HCT116 (cell line): ENCODE results near the gene OR10V1. TPM values are rescaled to one million over a fixed set of nuclear protein-coding genes. Genes with fewer than 3 reads are reported as not detected.

Source experiments
- ATAC-seq: fragments of 200-7000 bp; cut with Tn5 transposase; 2 replicates; pipeline ENCODE4 v1.9.1; 2020; ENCODE audit warnings: mild to moderate bottlenecking, moderate library complexity
- BruUV-seq: library from RNA; stranded (reverse); fragments of 400-500 nt; replicated peaks from 2 replicates; lab custom pipeline; 2021; lab: Mats Ljungman, UMichigan
- CTCF ChIA-PET: fragments of 300-600 bp; sonication (Branson Sonifier 250); formaldehyde crosslinking; loops from one replicate; lab custom pipeline; 2021; ENCODE audit warnings: antibody characterized with exemption; lab: Charles Lee
- POLR2A ChIA-PET: fragments of 300-600, 350-600 bp; sonication (Branson Sonifier 250); formaldehyde crosslinking; loops from one replicate; lab custom pipeline; 2021; ENCODE audit warnings: antibody characterized with exemption; lab: Charles Lee
- RAD21 ChIA-PET, 2 experiments: fragments of 300-600 bp; sonication (Branson Sonifier 250); formaldehyde crosslinking; loops; one replicate each; lab custom pipeline; 2023; ENCODE audit warnings: low total read pairs in 2 of 2; ENCODE audit not compliant: uncharacterized antibody in 2 of 2, unreplicated experiment in 2 of 2, low non-redundant PET in 1 of 2; lab: Charles Lee
- DNase-seq: peaks from one replicate; pipeline ENCODE4 v3.0.0-alpha.2; 2010; ENCODE audit warnings: low read depth, low spot score
- H2AFZ ChIP-seq: fragments of 200-600 bp; shearing (Covaris generic), sonication (generic); 2 replicates; pipeline ENCODE4 v1.6.1; 2017; ENCODE audit warnings: low read depth, mixed run types, mixed read lengths, antibody characterized with exemption, low read length; ENCODE audit not compliant: poor library complexity, severe bottlenecking
- H3K27ac ChIP-seq: 2 replicates; pipeline ENCODE4 v1.5.1; 2012; ENCODE audit warnings: low read depth, low read length
- H3K27me3 ChIP-seq: fragments of 200-600 bp; sonication (generic); 2 replicates; pipeline ENCODE4 v1.6.1; 2016; ENCODE audit warnings: mixed run types, low read length, mixed read lengths; ENCODE audit not compliant: insufficient read depth
- H3K36me3 ChIP-seq, 2 experiments: fragments of 200-500 bp in 1 of 2; fragments of 200-600 bp in 1 of 2; sonication (Bioruptor generic) in 1 of 2; sonication (generic) in 1 of 2; 2 replicates each; pipeline versions ENCODE4 v1.5.1 to v1.6.1; 2014 to 2016; ENCODE audit warnings: low read length in 2 of 2, inconsistent platforms in 1 of 2, mixed read lengths in 1 of 2, mixed run types in 1 of 2; ENCODE audit not compliant: insufficient read depth in 2 of 2, control insufficient read depth in 1 of 2
- H3K4me1 ChIP-seq, 2 experiments: fragments of 200-600 bp in 1 of 2; sonication (generic) in 1 of 2; 2 replicates each; pipeline versions ENCODE4 v1.5.1 to v1.6.1; 2012 to 2017; ENCODE audit warnings: low read length in 2 of 2, inconsistent platforms in 1 of 2, mild to moderate bottlenecking in 1 of 2, mixed read lengths in 1 of 2, mixed run types in 1 of 2, moderate library complexity in 1 of 2; ENCODE audit not compliant: insufficient read depth in 2 of 2, control insufficient read depth in 1 of 2
- H3K4me2 ChIP-seq: fragments of 200-600 bp; sonication (generic); 2 replicates; pipeline ENCODE4 v1.6.1; 2017; ENCODE audit warnings: mixed run types, low read length, mixed read lengths
- H3K4me3 ChIP-seq, 2 experiments: fragments of 200-600 bp in 1 of 2; sonication (generic) in 1 of 2; replicated peaks in 1 of 2; 2 replicates each; pipeline ENCODE4 v1.5.1; 2011 to 2016; ENCODE audit warnings: low read length in 2 of 2, control low read depth in 1 of 2, low read depth in 1 of 2, mild to moderate bottlenecking in 1 of 2, mixed read lengths in 1 of 2, mixed run types in 1 of 2
- H3K79me2 ChIP-seq: fragments of 200-600 bp; sonication (generic); 2 replicates; pipeline ENCODE4 v1.6.1; 2017; ENCODE audit warnings: mild to moderate bottlenecking, mixed run types, low read length, moderate library complexity, mixed read lengths; ENCODE audit not compliant: insufficient read depth
- H3K9ac ChIP-seq: fragments of 200-600 bp; sonication (generic); 2 replicates; pipeline ENCODE4 v1.6.1; 2016; ENCODE audit warnings: low read length, mixed read lengths
- H3K9me2 ChIP-seq: fragments of 200-600 bp; sonication (generic), shearing (Covaris generic); 2 replicates; pipeline ENCODE4 v1.6.1; 2017; ENCODE audit warnings: mixed run types, mild to moderate bottlenecking, moderate library complexity; ENCODE audit not compliant: insufficient read depth
- H3K9me3 ChIP-seq, 2 experiments: fragments of 200-500 bp in 1 of 2; fragments of 200-600 bp in 1 of 2; sonication (Bioruptor generic) in 1 of 2; sonication (generic) in 1 of 2; 2 replicates each; pipeline ENCODE4 v1.6.1; 2014 to 2017; ENCODE audit warnings: low read length in 2 of 2, mixed read lengths in 2 of 2, inconsistent platforms in 1 of 2, low read depth in 1 of 2, mild to moderate bottlenecking in 1 of 2, mixed run types in 1 of 2, moderate library complexity in 1 of 2; ENCODE audit not compliant: control insufficient read depth in 1 of 2, insufficient read depth in 1 of 2
- H4K20me1 ChIP-seq: fragments of 200-600 bp; sonication (generic), shearing (Covaris generic); 2 replicates; pipeline ENCODE4 v1.6.1; 2017; ENCODE audit warnings: mixed run types, mild to moderate bottlenecking, moderate library complexity; ENCODE audit not compliant: insufficient read depth
- CBX3 ChIP-seq: IDR thresholded peaks from 2 replicates; pipeline ENCODE4 v1.6.1; 2012; ENCODE audit warnings: low read depth
- CEBPB ChIP-seq: IDR thresholded peaks from 2 replicates; pipeline ENCODE4 v1.6.1; 2012; ENCODE audit warnings: low read depth
- EGR1 ChIP-seq: IDR thresholded peaks from 2 replicates; pipeline ENCODE4 v1.6.1; 2012; ENCODE audit warnings: low read depth
- EZH2 ChIP-seq: fragments of 200-600 bp; sonication (generic); IDR thresholded peaks from 2 replicates; pipeline ENCODE4 v1.6.1; 2017; ENCODE audit warnings: antibody characterized with exemption, mixed run types
- EZH2phosphoT487 ChIP-seq: fragments of 200-600 bp; IDR thresholded peaks from 2 replicates; pipeline ENCODE4 v1.6.1; 2018; ENCODE audit warnings: antibody characterized with exemption, borderline replicate concordance
- FOSL1 ChIP-seq: IDR thresholded peaks from 2 replicates; pipeline ENCODE4 v1.6.1; 2012; ENCODE audit warnings: low read depth
- JUND ChIP-seq: IDR thresholded peaks from 2 replicates; pipeline ENCODE4 v1.6.1; 2012
- POLR2A ChIP-seq: IDR thresholded peaks from 2 replicates; pipeline ENCODE4 v1.7.0; 2011; ENCODE audit warnings: borderline replicate concordance; ENCODE audit not compliant: insufficient read depth, insufficient read length; ENCODE audit errors: extremely low read depth
- POLR2AphosphoS5 ChIP-seq: IDR thresholded peaks from 2 replicates; pipeline ENCODE4 v1.6.1; 2011; ENCODE audit warnings: mild to moderate bottlenecking, low read depth, low read length, moderate library complexity
- REST ChIP-seq: IDR thresholded peaks from 2 replicates; pipeline ENCODE4 v1.6.1; 2012; ENCODE audit warnings: low read depth
- SIN3A ChIP-seq: IDR thresholded peaks from 2 replicates; pipeline ENCODE4 v1.6.1; 2012; ENCODE audit warnings: low read depth
- SRF ChIP-seq: IDR thresholded peaks from 2 replicates; pipeline ENCODE4 v1.6.1; 2012; ENCODE audit warnings: low read depth
- TCF7L2 ChIP-seq: IDR thresholded peaks from 2 replicates; pipeline ENCODE4 v1.7.0; 2011; ENCODE audit warnings: borderline replicate concordance, inconsistent platforms; ENCODE audit not compliant: insufficient read depth, insufficient read length; ENCODE audit errors: extremely low read depth
- YY1 ChIP-seq: IDR thresholded peaks from 2 replicates; pipeline ENCODE4 v1.6.1; 2011; ENCODE audit warnings: low read length, low read depth, moderate library complexity, mild to moderate bottlenecking; ENCODE audit not compliant: insufficient replicate concordance; ENCODE audit errors: extremely low read depth
- ZBTB33 ChIP-seq: IDR thresholded peaks from 2 replicates; pipeline ENCODE4 v1.6.1; 2011; ENCODE audit warnings: mild to moderate bottlenecking, low read length, moderate library complexity; ENCODE audit not compliant: insufficient replicate concordance; ENCODE audit errors: extremely low read depth
- ZFX ChIP-seq: fragments of 450-650 bp; IDR thresholded peaks from 2 replicates; pipeline ENCODE4 v1.6.1; 2017
- ZNF274 ChIP-seq: fragments of 200-500 bp; sonication (Bioruptor generic); IDR thresholded peaks from 2 replicates; pipeline ENCODE4 v1.6.1; 2014; ENCODE audit warnings: mild to moderate bottlenecking, low read depth, low read length, inconsistent platforms
- intact Hi-C: fragments of 100-400 bp; cut with micrococcal nuclease; formaldehyde crosslinking; loops from 2 replicates; pipeline ENCODE4 v1.10.0; 2022
- total RNA-seq: library from RNA; stranded (reverse); gene quantifications from one replicate; pipeline ENCODE4 v1.2.1, GENCODE V29; 2021; ENCODE audit not compliant: unreplicated experiment

OR10V1 gene
- total RNA-seq, 1 experiment from 2014 or later: not detected

- H3K4me2 ChIP-seq: no peak overlapping the region
- ATAC-seq (no peak), DNase-seq (no peak)
- H4K20me1 ChIP-seq: no peaks in the 10 kb centered on the region
- RAD21 ChIA-PET: no interaction called here
- no peaks in the 10 kb centered on the region for H3K9me3 ChIP-seq
- POLR2A ChIA-PET: no interaction called here
- CTCF ChIA-PET: no interaction called here
- H3K27ac ChIP-seq: no peak overlapping the region
- no peaks in the 10 kb centered on the region for H3K27me3 ChIP-seq
- H3K79me2 ChIP-seq: no peaks in the 10 kb centered on the region
- BruUV-seq: no TSS peak
- no peak overlapping the region for H3K4me3 ChIP-seq
- TF ChIP-seq POLR2AphosphoS5 (no peak), SRF (no peak), REST (no peak), ZFX (no peak), CBX3 (no peak), FOSL1 (no peak), SIN3A (no peak), TCF7L2 (no peak), YY1 (no peak), POLR2A (no peak), ZBTB33 (no peak), EZH2 (no peak), EGR1 (no peak), EZH2phosphoT487 (no peak), ZNF274 (no peak), JUND (no peak), CEBPB (no peak)
- no peak overlapping the region for H2AFZ ChIP-seq
- H3K4me1 ChIP-seq: peaks cover 0 to 8% of the 10 kb centered on the region in 2 experiments; a peak in 2 of 4 replicates
- H3K9ac ChIP-seq: no peak overlapping the region
- no peaks in the 10 kb centered on the region for H3K36me3 ChIP-seq
- H3K9me2 ChIP-seq: no peaks in the 10 kb centered on the region
- intact Hi-C loops: no loop called here
Measured at GRCh38 chr11:59730896-59731565, 17.4 kb upstream of the OR10V1 start.
